Measurements from ENCODE around the gene ITGA1.

GRCh38 chr5:52811067-52811749, 23.5 kb downstream of the ITGA1 start:
- TF ChIP-seq CTCF (IDR thresholded peaks at IDR 0.05; ENCODE audit: low read depth, low read length, missing input control) (no peak), GABPA (IDR thresholded peaks at IDR 0.05 in 1 of 2, conservative IDR thresholded peaks at IDR 0.05 in 1 of 2) (no peak)

Data from liver (tissue), 3 donors.